ENCODE measurements around the gene PEAR1. TPM values are rescaled to one million over a fixed set of nuclear protein-coding genes. Genes with fewer than 3 reads are reported as not detected.
"Not testable (repeated sequence)": the region's sequence is repeated elsewhere in the genome, so short reads cannot be mapped to it uniquely, and the experiment has no call there.

Gene PEAR1
- total RNA-seq, 2 experiments from 2014 or later: 0.04 TPM; not detected in 1

DNA sequence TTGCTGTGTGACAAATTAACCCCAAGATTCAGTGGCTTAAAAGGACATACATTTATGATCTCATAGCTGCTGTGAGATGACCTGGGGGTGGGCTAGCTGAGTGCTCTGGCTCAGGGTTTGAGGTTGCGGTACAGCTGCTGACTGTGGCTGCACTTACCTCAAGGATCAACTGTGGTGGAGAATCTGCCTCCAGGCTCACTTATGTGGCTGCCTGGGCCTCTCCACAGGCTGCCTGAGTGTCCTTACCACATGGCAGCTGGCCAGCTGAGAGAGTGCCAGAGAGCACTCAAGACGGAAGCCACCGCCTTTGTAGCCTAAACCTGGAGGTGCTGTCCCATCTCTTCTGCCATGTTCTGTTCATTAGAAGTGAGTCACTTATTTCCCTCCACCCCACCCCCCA is 32.7 kb downstream of the PEAR1 start:
- POLR2A ChIA-PET: no interaction called here
- CTCF ChIA-PET: interaction anchor here (0.8 to 1.6 kb wide), 5 partner anchors 16 to 405 kb away, joined by 3 to 9 read pairs (median 4); no protein-coding TSS in a partner anchor

DNA sequence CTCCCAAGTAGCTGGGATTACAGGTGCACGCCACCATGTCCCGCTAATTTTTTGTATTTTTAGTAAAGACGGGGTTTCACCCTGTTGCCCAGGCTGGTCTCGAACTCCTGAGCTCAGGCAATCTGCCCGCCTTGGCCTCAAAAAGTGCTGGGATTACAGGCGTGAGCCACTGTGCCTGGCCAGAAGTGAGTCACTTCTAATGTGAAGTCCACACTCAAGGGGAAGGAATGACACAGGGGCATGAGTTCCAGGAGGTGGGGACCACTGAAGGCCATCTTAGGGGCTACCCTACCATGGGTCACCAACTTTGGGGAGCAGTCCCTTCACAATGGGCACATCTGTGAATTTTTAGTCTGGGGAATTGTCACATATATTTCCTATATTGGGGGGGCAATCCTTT is 33.2 kb downstream of the PEAR1 start:
- POLR2A ChIA-PET: not testable (repeated sequence)
- CTCF ChIA-PET: interaction anchor here (0.8 to 1.6 kb wide), 6 partner anchors 16 to 405 kb away, joined by 3 to 9 read pairs (median 8); no protein-coding TSS in a partner anchor

DNA sequence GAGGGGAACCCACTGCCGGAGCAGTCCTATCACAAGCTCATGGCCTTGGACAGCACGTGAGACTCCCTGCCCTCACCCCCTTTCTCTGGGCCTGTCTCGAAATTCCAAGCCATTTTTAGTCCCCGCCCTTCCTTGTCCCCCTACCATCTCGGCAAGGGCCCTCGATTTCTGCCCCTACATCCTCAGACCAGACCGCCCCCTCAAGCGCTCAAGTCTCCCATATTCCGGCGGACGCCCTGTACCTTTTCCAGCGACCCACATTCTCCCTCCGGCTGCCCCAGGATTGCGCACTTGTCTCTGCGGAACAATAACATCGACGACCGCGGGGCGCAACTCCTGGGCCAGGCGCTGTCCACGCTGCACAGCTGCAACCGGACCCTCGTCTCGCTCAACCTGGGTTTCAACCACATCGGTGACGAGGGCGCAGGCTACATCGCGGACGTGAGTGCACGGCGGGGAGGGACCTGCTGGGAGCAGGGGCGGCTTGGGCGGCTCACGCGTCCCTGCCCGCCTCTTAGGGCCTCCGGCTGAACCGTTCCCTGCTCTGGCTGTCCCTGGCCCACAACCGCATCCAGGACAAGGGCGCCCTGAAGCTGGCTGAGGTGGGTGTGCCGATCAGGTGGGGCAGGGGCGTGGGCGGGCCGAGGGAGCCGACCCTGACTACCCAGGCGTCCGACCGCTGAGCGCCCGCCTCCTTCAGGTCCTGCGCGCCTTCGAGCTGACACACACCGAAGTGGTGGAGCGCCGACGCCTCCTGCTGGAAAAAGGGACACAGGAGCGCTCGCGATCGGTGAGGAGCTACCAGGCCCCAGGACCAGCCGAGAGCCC is 33.9 kb downstream of the PEAR1 start:
- ChIA-PET POLR2A (no interaction called here), CTCF (interaction anchor here (0.6 to 2.2 kb wide), 16 partner anchors 9 to 406 kb away, joined by 3 to 17 read pairs (median 4); partner anchors contain the start of gene PEAR1)

DNA sequence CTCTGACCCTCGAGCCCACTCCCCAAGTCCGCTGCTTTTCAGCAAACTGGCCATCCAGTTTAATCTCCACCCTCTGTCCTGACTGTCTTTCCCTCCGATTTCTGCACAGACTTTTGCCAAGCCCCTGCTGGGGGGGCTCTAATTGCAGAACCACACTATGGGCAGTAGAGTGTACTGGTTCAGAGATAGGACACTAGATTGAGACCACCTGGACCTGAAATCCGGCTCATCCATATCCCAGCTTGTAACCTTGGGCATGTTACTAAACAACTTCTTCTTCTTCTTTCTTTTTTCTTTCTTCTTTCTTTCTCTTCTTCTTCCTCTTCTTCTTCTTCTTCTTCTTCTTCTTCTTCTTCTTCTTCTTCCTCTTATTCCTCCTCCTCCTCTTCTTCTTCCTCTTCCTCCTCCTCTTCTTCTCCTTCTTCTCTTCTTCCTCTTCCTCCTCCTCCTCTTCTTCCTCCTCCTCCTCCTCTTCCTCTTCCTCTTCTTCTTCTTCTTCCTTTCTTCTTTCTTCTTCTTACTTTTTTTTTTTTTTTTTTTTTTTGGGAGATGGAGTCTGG is 34.6 kb downstream of the PEAR1 start:
- CTCF ChIA-PET: interaction anchor here (0.6 to 2.2 kb wide), 14 partner anchors 8 to 239 kb away, joined by 3 to 17 read pairs (median 4); partner anchors contain the start of gene PEAR1
- POLR2A ChIA-PET: no interaction called here

DNA sequence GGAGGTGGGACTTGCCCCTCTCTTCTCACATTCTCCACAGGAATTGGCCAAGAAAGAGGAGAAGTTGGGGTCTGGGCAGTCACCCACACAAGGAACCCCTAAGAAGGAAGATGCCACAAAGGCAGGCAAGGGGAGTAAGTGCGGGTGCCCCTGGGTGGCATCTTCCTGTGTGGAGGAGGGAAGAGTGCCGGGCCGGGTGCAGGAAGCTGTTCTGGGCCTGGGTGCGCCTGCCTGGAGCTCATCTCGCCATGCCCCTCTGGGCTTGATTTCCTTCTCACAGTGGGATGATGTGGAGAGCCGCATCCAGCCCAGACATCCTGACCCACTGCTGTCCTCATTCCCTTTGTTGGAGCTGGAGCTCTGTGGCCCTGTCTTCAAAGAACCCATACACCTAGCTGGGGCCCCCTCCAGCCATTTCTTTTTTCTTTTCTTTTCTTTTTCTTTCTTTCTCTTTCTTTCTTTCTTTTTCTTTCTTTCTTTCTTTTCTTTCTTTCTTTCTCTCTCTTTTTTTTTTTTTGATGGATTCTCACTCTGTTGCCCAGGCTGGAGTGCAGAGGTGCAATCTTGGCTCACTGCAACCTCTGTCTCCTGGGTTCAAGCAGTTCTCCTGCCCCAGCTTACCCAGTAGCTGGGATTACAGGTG is 36.2 kb downstream of the PEAR1 start:
- CTCF ChIA-PET: interaction anchor here (1.5 to 2.0 kb wide), 2 partner anchors 9 to 19 kb away, joined by 3 to 17 read pairs; partner anchors contain the start of gene LRRC71
- POLR2A ChIA-PET: no interaction called here

DNA sequence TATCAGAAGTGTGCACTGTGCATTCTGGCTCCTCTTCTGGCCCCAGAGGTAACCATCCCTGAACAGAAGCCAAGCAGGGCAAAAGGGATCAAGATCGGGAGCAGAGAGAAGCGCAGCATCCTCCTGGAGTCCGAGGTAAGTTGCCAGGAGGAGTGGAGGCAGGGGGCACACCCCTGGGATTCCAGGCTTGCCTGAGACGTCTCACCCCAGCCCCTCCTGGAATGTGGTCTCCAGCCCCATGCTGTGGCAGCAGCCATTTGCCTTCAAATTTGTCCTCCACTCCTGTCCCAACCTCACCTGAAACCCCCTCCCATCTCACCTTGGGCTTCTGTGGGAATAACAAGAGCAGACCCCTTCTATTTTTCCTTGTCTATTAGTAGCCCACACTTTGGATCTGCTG is 37.0 kb downstream of the PEAR1 start:
- POLR2A ChIA-PET: no interaction called here
- CTCF ChIA-PET: interaction anchor here (1.5 kb wide), 1 partner anchor 10 kb away, joined by 3 read pairs; the partner anchor contains the start of gene LRRC71

DNA sequence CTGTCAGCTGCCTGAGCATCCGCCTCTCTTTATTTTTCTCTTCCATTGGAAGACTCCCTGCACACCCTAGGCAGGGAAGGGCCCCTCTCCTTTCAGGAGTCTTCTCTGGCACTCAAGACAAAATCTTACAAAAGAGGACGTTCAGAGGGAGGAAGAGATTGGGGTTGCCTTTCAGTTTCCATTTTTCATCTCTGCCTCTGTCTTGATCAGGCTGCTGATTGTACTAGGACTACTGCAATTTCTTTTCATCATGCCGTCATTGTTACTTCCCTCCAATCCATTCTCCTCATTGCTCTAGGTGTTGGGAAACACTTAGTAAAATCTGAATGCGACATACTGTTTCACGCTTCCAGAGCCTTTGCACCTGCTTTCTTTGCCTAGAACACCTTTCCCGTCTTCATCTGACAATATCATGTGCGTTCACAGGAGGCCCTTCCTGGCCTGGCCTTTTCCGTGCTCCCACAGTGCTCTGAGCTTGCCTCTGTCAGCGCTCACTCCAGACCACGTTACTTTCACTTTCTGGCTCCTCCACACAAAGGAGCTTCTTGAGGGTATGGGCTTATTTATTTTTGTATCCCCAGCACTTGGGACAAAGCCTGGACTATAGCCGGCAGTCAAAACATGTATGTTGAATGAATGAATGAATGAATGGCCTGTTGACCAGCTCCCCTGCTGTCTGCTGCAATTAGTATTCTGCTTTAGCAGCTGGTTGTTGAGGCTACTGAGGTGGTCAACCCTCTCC is 37.9 kb downstream of the PEAR1 start:
- CTCF ChIA-PET: interaction anchor here (1.2 to 1.3 kb wide), 2 partner anchors 18 to 39 kb away, joined by 3 to 4 read pairs; no protein-coding TSS in a partner anchor
- POLR2A ChIA-PET: no interaction called here

DNA sequence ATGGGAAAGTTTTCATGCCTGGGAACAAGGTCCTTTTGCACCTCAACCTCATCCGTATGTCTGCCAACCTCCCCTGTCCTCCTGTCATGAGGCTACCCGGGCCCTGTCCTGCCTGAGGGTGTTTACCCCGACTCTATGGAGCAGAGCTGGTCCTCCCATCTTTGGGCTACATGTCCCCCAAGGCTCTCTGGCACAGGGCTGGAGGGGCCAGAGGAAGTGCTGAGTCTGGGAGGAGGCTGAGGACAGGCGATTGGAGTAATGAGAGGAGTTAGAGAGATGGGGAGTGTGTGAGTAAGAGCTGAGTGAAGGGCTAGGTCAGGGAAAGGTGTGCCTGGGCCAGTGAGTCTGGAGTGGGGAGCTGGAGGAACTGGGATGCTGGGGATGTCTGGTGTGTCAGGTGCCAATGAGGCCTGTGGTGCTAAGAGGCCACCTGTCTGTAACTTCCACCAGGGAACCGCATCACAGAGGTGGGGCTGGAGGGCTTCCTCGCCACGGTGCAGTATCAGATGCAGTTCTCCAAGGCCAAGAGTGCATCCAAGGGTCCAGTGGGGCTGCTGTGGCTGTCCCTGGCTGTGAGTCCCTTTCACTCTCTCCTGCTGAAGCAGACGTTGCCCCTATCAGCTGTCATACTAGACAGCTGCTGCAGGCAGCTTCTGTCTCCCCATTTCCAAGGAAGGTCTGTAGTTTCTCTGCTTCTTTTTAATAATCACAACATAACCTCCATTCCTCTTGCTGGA is 38.6 kb downstream of the PEAR1 start:
- ChIA-PET CTCF (interaction anchor here (1.2 to 1.3 kb wide), 2 partner anchors 17 to 39 kb away, joined by 3 to 4 read pairs; no protein-coding TSS in a partner anchor), POLR2A (no interaction called here)

DNA sequence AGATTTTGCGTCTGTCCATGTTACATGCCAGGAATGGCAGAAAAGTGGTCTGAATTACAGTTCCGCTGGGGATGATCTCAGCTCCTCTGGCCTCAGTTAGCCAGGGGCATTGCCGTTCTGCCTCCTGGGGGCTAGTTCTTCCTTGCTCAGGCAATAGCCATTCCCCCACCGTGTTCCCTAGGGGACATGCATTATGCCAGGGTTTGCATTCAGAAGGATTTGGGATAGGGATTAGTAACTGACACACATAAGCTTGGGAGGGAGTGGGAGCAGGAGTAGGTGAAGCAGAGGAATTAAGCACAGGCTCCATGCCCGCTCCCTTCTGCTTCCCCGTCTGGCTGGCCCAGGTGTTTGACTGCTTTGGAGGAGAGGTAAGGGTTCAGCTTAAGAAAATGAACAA is 39.6 kb downstream of the PEAR1 start:
- POLR2A ChIA-PET: interaction anchor here (0.7 kb wide), 1 partner anchor 8 kb away, joined by 9 read pairs; no protein-coding TSS in a partner anchor
- CTCF ChIA-PET: interaction anchor here (1.4 kb wide), 1 partner anchor 44 kb away, joined by 3 read pairs; no protein-coding TSS in a partner anchor

DNA sequence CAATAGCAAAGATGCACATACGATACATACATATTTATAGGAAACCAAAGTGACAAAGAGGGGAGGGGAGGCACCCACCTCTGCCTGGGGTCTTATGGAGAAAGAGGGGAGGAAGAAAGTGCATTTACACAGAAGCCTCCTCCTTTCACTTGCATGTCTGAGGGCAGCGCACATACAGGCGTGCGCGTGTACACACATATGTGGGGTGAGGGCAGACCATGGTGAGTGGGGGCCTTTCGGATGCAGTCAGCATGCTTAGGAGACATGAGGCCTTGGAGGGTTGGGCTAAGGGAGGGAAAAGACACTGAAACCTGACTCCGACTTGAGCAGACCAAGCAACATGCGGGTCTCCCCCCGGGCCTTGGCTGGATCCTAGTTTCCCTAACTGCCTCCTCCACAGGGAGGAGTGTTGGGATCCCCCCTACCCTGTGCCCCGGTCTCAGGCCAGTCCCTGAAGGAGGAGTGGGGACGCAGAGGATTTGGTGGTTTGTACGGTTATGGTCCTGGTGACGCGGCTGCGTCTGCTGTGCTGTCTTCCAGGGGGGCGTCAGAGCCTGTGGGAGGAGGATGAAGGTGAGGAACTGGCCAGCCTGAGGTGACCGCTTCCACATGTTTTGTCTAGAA is 42.1 kb downstream of the PEAR1 start:
- ChIA-PET CTCF (interaction anchor here (1.1 kb wide), 1 partner anchor 8 kb away, joined by 4 read pairs; no protein-coding TSS in a partner anchor), POLR2A (no interaction called here)

DNA sequence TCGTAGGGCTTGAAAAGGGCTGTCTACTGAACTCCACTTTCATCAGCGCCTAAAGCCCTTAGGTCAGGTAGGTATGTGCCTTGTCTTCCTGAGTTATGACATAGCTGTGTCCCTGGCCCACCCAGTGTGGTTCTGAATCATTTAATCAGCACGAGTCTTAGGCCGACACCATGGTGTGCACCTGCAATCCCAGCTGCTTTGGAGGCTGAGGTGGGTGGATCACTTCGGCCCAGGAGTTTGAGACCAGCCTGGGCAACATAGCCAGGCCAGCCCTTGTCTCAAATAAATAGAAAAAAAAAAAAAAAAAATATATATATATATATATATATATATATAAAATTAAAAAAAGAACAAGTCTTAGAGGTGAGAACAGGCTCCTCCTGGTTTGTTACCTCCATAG is 42.7 kb downstream of the PEAR1 start:
- CTCF ChIA-PET: interaction anchor here (1.1 kb wide), 1 partner anchor 8 kb away, joined by 4 read pairs; no protein-coding TSS in a partner anchor
- POLR2A ChIA-PET: no interaction called here

DNA sequence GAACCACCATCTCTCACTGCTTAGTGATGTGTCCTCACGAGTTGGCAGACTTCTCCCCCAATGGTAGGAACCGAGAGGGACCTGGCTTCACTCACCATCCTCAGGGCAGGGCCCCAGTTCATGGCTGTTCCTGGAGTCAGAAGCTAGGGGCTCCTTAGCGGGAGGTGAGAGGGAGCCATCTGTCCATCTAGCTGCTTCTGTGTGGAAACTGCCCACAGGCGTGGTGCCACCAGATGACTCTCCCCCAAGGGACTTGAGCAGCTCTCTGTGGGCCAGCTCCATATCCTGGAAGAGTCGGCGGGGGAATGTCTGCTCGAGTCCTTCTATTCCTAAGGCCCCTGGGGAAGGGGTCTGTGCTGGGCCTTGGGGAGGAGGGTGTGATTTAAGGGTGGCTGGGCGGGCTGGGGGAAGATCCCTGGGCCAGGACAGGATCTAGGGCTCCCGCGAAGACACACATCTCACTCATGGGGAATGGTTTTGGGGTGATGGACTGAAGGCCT is 43.3 kb downstream of the PEAR1 start:
- CTCF ChIA-PET: interaction anchor here (1.1 kb wide), 1 partner anchor 9 kb away, joined by 4 read pairs; no protein-coding TSS in a partner anchor
- POLR2A ChIA-PET: no interaction called here

DNA sequence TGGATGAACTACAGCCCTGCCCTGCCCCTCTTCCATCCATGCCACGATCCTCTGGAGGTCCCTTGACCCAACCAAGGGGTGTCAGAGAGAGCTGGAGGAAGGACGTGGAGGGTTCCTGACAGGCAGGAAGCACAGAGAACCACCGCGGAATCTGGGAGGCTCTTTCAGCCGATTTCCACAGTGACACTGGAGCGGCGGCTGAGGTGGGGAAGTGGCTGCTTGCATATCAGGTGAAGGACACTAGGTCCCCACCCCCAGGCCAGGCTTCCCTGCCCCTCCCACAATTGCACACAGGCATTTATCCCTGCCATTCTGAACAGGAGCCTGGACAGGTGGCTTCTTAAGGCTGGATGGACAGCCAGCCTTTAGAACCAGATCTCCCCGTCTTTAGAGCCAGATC is 44.4 kb downstream of the PEAR1 start:
- ChIA-PET POLR2A (no interaction called here), CTCF (interaction anchor here (0.5 to 1.7 kb wide), 3 partner anchors 10 to 115 kb away, joined by 3 to 6 read pairs (median 4); no protein-coding TSS in a partner anchor)

DNA sequence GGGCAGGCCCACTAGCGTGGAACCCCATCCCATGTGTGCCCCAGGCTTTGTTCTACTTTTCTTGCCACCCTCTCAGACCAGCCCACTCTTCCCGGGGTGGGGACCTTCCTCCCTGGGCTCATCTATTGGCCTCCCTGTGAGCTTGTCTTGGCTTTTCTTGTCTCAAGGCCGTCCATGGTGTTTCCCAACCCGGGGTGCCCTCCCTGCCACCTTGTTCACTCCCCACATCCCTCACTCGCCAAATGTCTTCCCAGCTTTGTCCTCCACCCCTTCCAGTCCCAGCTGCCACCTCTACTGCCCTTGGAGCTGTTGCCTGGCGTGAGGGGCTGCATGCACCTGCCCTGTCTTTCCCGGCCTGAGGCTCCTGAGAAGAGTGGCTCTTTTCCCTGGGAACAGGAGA is 45.3 kb downstream of the PEAR1 start:
- ChIA-PET CTCF (interaction anchor here (1.7 kb wide), 1 partner anchor 11 kb away, joined by 6 read pairs; no protein-coding TSS in a partner anchor), POLR2A (no interaction called here)

DNA sequence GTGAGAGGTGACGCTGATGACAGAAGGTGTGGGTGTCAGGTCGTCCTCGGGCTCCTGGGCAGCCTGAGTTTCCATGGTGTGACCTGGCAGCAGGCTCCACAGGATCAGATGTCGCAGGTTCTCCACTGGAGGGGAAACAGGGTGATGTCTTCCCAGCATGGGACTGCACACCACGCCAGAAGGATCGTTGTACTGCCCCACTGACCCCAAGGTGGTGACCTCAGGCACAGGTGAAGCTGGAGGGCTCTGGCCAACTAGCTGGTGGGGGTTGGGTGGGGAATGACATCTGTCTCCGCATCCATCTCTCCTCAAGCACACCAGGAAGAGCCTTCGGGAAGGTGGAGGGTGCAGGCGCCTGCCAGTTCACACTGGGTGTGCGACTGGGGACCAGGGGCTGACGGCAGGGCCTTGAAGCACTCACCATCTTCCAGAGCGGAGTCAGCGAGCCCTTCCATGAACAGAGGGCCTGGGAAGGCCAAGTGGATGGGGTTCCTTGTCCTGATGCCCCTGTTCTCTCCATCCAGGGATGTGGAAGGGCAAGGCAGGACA is 46.3 kb downstream of the PEAR1 start:
- ChIA-PET CTCF (no interaction called here), POLR2A (no interaction called here)

DNA sequence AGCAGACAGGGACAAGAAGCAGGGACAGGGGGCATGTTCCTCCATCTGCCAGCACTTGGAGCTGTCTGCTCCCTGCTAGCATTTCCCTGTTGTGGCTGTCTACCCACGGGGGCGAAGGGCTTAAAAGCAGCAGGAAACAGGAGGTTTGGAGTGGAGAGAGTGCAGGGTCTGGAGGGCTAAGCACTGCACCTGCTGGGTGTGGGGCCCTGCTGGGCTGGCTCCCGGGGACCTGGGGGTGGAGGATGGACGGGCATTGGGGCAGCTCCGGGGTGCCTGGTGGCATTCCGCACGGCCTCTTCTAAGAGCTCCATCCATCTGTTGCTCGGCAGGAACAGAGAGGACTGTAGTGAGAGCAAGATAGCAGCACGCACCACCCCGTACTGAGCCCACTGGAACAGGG is 48.2 kb downstream of the PEAR1 start:
- ChIA-PET CTCF (interaction anchor here (0.7 kb wide), 1 partner anchor 103 kb away, joined by 4 read pairs; no protein-coding TSS in a partner anchor), POLR2A (interaction anchor here (0.6 kb wide), 1 partner anchor 9 kb away, joined by 9 read pairs; no protein-coding TSS in a partner anchor)

DNA sequence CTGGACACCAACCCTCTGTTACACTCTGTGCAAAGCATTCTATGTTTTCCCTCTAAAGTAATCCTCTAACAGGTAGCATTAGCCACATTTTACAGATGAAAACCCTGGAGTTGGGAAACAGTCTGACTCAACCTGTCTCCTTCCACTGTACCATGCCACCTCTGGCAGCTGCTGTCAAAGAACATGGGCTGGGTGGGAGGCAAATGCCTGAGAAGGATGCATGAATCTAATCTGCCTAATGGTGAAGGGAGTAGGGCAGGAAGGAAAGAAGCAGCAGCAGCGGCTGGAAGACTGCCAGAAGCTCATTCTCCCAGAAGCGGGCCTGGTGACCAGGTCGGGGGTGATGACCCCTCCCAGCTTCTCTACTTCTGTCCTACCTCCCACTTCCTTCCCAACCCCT is 48.7 kb downstream of the PEAR1 start:
- POLR2A ChIA-PET: no interaction called here
- CTCF ChIA-PET: no interaction called here
